Activated T-cell treated with anti-CD3 and anti-CD28 coated beads for 48 hours (primary cell): ENCODE results near the gene MIGA1.
"Not testable (repeated sequence)": the region's sequence is repeated elsewhere in the genome, so short reads cannot be mapped to it uniquely, and the experiment has no call there.

ENCODE experiments used
- DNase-seq: peaks from one replicate; pipeline ENCODE4 v3.0.0-alpha.2; 2020; ENCODE audit warnings: low read depth

The MIGA1 gene

GRCh38 chr1:77918918-77919317 is 139.5 kb downstream of the MIGA1 start:
- DNase-seq: not testable (repeated sequence)

- no peak for DNase-seq
Observed at GRCh38 chr1:77925518-77925917, 146.1 kb downstream of the MIGA1 start.

DNA sequence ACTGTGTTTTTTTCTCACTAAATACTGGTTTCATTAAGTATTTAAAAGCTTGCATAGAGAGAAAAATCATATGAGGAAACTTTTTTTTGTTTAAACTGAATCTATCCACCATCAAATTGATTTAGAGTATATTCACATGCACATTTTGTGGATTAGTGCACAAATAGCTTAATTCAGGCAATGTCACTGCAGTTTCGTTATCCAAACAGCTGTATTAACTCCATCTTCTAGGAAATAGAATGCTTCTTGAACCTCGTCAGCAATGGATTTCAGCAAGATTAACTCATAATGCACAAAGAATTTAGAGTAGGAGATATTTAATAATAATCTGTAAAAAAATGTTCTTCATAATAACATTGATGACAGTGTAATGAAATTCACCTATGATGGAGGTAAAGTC is 146.5 kb downstream of the MIGA1 start:
- DNase-seq: no peak

DNA sequence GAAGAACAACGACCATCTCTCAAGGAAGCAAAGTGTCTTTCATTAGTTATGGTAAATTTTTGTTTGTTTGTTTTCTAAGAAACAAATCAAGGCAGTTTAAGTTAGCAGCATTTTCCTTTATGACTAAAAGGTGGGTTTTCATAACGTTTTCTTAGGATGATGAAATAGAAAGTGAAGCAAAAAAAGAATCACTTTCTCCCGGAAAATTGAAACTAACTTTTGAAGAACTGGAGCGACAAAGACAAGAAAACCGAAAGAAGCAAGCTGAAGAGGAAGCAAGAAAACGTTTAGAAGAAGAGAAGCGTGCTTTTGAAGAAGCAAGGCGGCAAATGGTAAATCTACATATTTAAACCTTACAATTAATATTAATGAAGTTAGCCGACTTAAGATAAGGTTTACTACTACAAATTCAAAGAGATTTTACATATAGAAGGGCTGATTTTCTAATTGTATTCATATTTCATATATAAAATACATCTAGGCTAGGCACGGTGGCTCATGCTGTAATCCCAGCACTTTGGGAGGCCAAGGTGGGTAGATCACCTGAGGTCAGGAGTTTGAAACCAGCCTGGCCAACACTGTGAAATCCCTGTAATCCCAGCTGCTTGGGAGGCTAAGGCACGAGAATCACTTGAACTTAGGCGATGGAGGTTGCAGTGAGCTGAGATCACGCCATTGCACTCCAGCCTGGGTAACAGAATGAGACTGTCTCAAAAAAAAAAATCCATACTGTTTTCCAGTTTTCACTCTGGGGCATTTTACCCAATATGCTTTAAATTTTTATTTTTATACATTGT is 147.3 kb downstream of the MIGA1 start:
- DNase-seq: no peak

DNA sequence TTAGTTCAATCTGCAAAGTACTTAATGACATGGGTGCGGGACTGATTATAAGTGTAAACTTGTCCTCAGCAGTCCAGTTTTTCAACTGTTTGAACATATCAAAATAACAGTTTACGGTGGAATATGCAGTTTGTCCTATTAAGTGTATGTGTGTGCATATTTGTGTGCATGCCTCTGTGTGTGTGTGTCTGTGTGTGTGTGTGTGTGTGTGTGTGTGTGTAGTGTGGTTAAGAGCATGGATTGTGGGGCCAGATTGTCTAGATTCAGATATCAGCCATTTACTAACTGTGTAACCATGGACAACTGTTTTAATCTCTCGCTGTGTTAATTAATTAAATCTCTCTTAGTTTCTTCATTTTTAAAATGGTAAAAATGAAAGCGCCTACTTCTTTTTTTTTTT is 148.0 kb downstream of the MIGA1 start:
- DNase-seq: no peak
